IMR-90 (cell line): ENCODE results near the gene GDF10. TPM values are rescaled to one million over a fixed set of nuclear protein-coding genes. Genes with fewer than 3 reads are reported as not detected.

Experiments used
- ATAC-seq: fragments of 200-7000 bp; cut with Tn5 transposase; 2 replicates; pipeline ENCODE4 v1.9.1; 2020; ENCODE audit warnings: low read depth, mild to moderate bottlenecking, moderate library complexity
- BruUV-seq: library from RNA; stranded (reverse); fragments of 400-500 nt; replicated peaks from 2 replicates; lab custom pipeline; 2021; lab: Mats Ljungman, UMichigan
- CTCF ChIA-PET: fragments of 300-600 bp; formaldehyde crosslinking; extraction: SDS; loops from one replicate; lab custom pipeline; 2021; ENCODE audit warnings: antibody characterized with exemption; lab: Yijun Ruan, JAX
- POLR2A ChIA-PET: fragments of 300-600 bp; sonication (Branson Sonifier 250); formaldehyde crosslinking; loops from one replicate; lab custom pipeline; 2022; ENCODE audit warnings: antibody characterized with exemption; ENCODE audit not compliant: unreplicated experiment; lab: Charles Lee
- DNase-seq: peaks from one replicate; pipeline ENCODE4 v3.0.0; 2013
- H2AFZ ChIP-seq: replicated peaks from 2 replicates; pipeline ENCODE3; 2013; ENCODE audit warnings: low read length, mild to moderate bottlenecking; ENCODE audit not compliant: poor library complexity
- H2AK5ac ChIP-seq: 2 replicates; pipeline ENCODE4 v1.6.1; 2013; ENCODE audit warnings: low read depth, low read length, inconsistent platforms
- H2AK9ac ChIP-seq: replicated peaks from 2 replicates; pipeline ENCODE3; 2013; ENCODE audit warnings: mild to moderate bottlenecking, low read depth, low read length, moderate library complexity; ENCODE audit not compliant: poor library complexity
- H2BK120ac ChIP-seq: 2 replicates; pipeline ENCODE4 v1.6.1; 2013; ENCODE audit warnings: low read depth, low read length, inconsistent platforms
- H2BK15ac ChIP-seq: 3 replicates; pipeline ENCODE4 v1.6.1; 2013; ENCODE audit warnings: low read depth, low read length, inconsistent platforms
- H2BK20ac ChIP-seq: 2 replicates; pipeline ENCODE4 v1.6.1; 2013; ENCODE audit warnings: low read depth, mild to moderate bottlenecking, inconsistent platforms, low read length, moderate library complexity
- H2BK5ac ChIP-seq: 2 replicates; pipeline ENCODE4 v1.6.1; 2013; ENCODE audit warnings: mild to moderate bottlenecking, low read depth, low read length, inconsistent platforms; ENCODE audit not compliant: poor library complexity, severe bottlenecking
- H3K14ac ChIP-seq: replicated peaks from 2 replicates; pipeline ENCODE4 v1.6.1; 2013; ENCODE audit warnings: low read depth, low read length, inconsistent platforms
- H3K18ac ChIP-seq: 2 replicates; pipeline ENCODE4 v1.6.1; 2013; ENCODE audit warnings: low read depth, low read length, control low read depth
- H3K23ac ChIP-seq: 2 replicates; pipeline ENCODE4 v1.6.1; 2013; ENCODE audit warnings: low read depth, low read length, inconsistent platforms
- H3K27ac ChIP-seq: 2 replicates; pipeline ENCODE4 v1.5.1; 2013; ENCODE audit warnings: mild to moderate bottlenecking, control low read depth, low read length; ENCODE audit not compliant: insufficient read depth
- H3K27me3 ChIP-seq: 2 replicates; pipeline ENCODE4 v1.6.1; 2013; ENCODE audit warnings: low read length; ENCODE audit not compliant: control insufficient read depth, insufficient read depth
- H3K36me3 ChIP-seq: 2 replicates; pipeline ENCODE4 v1.6.1; 2013; ENCODE audit warnings: low read length, mixed read lengths; ENCODE audit not compliant: control insufficient read depth, insufficient read depth
- H3K4ac ChIP-seq: 2 replicates; pipeline ENCODE4 v1.6.1; 2013; ENCODE audit warnings: low read depth, low read length, inconsistent platforms
- H3K4me1 ChIP-seq: 2 replicates; pipeline ENCODE4 v1.6.1; 2013; ENCODE audit warnings: low read length, mixed read lengths; ENCODE audit not compliant: control insufficient read depth, insufficient read depth
- H3K4me2 ChIP-seq: 2 replicates; pipeline ENCODE4 v1.6.1; 2013; ENCODE audit warnings: low read depth, mild to moderate bottlenecking, control low read depth, low read length, moderate library complexity
- H3K4me3 ChIP-seq: 2 replicates; pipeline ENCODE4 v1.5.1; 2013; ENCODE audit warnings: low read depth, mild to moderate bottlenecking, control low read depth, low read length, moderate library complexity; ENCODE audit not compliant: insufficient read depth
- H3K56ac ChIP-seq: 2 replicates; pipeline ENCODE4 v1.6.1; 2013; ENCODE audit warnings: low read length, inconsistent platforms; ENCODE audit not compliant: insufficient read depth; ENCODE audit errors: extremely low read depth
- H3K79me1 ChIP-seq, 2 experiments: 2 replicates each; pipeline ENCODE4 v1.6.1; 2013; ENCODE audit warnings: low read length in 2 of 2, inconsistent platforms in 1 of 2, low read depth in 1 of 2
- H3K9ac ChIP-seq: 2 replicates; pipeline ENCODE4 v1.6.1; 2013; ENCODE audit warnings: low read depth, low read length, control low read depth
- H3K9me1 ChIP-seq: 2 replicates; pipeline ENCODE4 v1.6.1; 2013; ENCODE audit warnings: low read length, inconsistent platforms; ENCODE audit not compliant: insufficient read depth
- H3K9me3 ChIP-seq: 2 replicates; pipeline ENCODE4 v1.6.1; 2013; ENCODE audit warnings: low read length; ENCODE audit not compliant: control insufficient read depth, insufficient read depth
- H4K20me1 ChIP-seq: 2 replicates; pipeline ENCODE4 v1.6.1; 2013; ENCODE audit warnings: low read length, inconsistent platforms; ENCODE audit not compliant: insufficient read depth
- H4K5ac ChIP-seq: 2 replicates; pipeline ENCODE4 v1.6.1; 2013; ENCODE audit warnings: mild to moderate bottlenecking, low read depth, low read length, control low read depth
- H4K8ac ChIP-seq, 2 experiments: 2 replicates each; pipeline ENCODE4 v1.6.1; 2013; ENCODE audit warnings: low read depth in 2 of 2, low read length in 2 of 2, control low read depth in 1 of 2, inconsistent platforms in 1 of 2
- H4K91ac ChIP-seq: 2 replicates; pipeline ENCODE4 v1.6.1; 2013; ENCODE audit warnings: low read depth, low read length, inconsistent platforms; ENCODE audit not compliant: insufficient read depth
- BHLHE40 ChIP-seq: fragments of 150-350 bp; IDR thresholded peaks from 2 replicates; pipeline ENCODE4 v1.6.1; 2016; ENCODE audit warnings: mild to moderate bottlenecking, low read depth, low read length
- CEBPB ChIP-seq: IDR thresholded peaks from 2 replicates; pipeline ENCODE4 v1.6.1; 2012; ENCODE audit warnings: low read depth, low read length, improper control_type of control experiment
- CHD1 ChIP-seq: IDR thresholded peaks from 2 replicates; pipeline ENCODE4 v1.6.1; 2012; ENCODE audit warnings: low read depth, low read length, improper control_type of control experiment
- CTCF ChIP-seq: conservative IDR thresholded peaks from 2 replicates; pipeline ENCODE4 v1.5.1; 2012; ENCODE audit warnings: mild to moderate bottlenecking, low read depth, low read length, improper control_type of control experiment
- ELK1 ChIP-seq: fragments of 150-350 bp; IDR thresholded peaks from 2 replicates; pipeline ENCODE4 v1.6.1; 2016; ENCODE audit warnings: low read depth, mild to moderate bottlenecking, low read length, moderate library complexity, borderline replicate concordance
- FOS ChIP-seq: fragments of 150-350 bp; IDR thresholded peaks from 2 replicates; pipeline ENCODE4 v1.6.1; 2016; ENCODE audit warnings: low read depth, low read length
- MAFK ChIP-seq: IDR thresholded peaks from 2 replicates; pipeline ENCODE4 v1.6.1; 2012; ENCODE audit warnings: low read depth, low read length, improper control_type of control experiment
- MAZ ChIP-seq: IDR thresholded peaks from 2 replicates; pipeline ENCODE4 v1.6.1; 2012; ENCODE audit warnings: low read depth, mild to moderate bottlenecking, low read length, improper control_type of control experiment, moderate library complexity, borderline replicate concordance
- MXI1 ChIP-seq: IDR thresholded peaks from 2 replicates; pipeline ENCODE4 v1.6.1; 2012; ENCODE audit warnings: low read depth, mild to moderate bottlenecking, low read length, moderate library complexity, borderline replicate concordance
- NFE2L2 ChIP-seq: fragments of 150-350 bp; IDR thresholded peaks from 2 replicates; pipeline ENCODE4 v1.6.1; 2016; ENCODE audit warnings: low read depth, mild to moderate bottlenecking, low read length
- POLR2A ChIP-seq: IDR thresholded peaks from 2 replicates; pipeline ENCODE4 v1.6.1; 2012; ENCODE audit warnings: mild to moderate bottlenecking, low read depth, low read length
- RAD21 ChIP-seq: IDR thresholded peaks from 2 replicates; pipeline ENCODE4 v1.6.1; 2012; ENCODE audit warnings: low read length, improper control_type of control experiment
- RCOR1 ChIP-seq: IDR thresholded peaks from 2 replicates; pipeline ENCODE4 v1.6.1; 2012; ENCODE audit warnings: mild to moderate bottlenecking, low read length, improper control_type of control experiment; ENCODE audit not compliant: insufficient replicate concordance
- RFX5 ChIP-seq: IDR thresholded peaks from 2 replicates; pipeline ENCODE4 v1.8.0; 2012; ENCODE audit warnings: low read depth, mild to moderate bottlenecking, low read length, moderate library complexity
- SMC3 ChIP-seq: fragments of 150-350 bp; IDR thresholded peaks from 2 replicates; pipeline ENCODE4 v1.6.1; 2016; ENCODE audit warnings: low read depth, mild to moderate bottlenecking, antibody characterized with exemption, low read length, moderate library complexity
- USF2 ChIP-seq: fragments of 150-350 bp; IDR thresholded peaks from 2 replicates; pipeline ENCODE4 v1.6.1; 2017; ENCODE audit warnings: mild to moderate bottlenecking, antibody characterized with exemption, low read length, low read depth
- WGBS, 2 experiments: methylation state at CpG; one replicate each; pipeline versions ENCODE4 v1.1.5 to v1.1.7; 2013; ENCODE audit warnings: missing lambda C conversion rate in 2 of 2; ENCODE audit not compliant: insufficient read length in 1 of 2; ENCODE audit errors: extremely low coverage in 2 of 2; 5-methylcytosine and 5-hydroxymethylcytosine counted together
- dilution Hi-C: fragments of 300-500 bp; cut with HindIII; formaldehyde crosslinking; loops from one replicate; pipeline ENCODE4 v1.14.3; 2018; ENCODE audit warnings: low sequenced_read_pairs; ENCODE audit not compliant: unreplicated experiment
- in situ Hi-C: fragments of 300-500 bp; cut with MboI; formaldehyde crosslinking; loops from 3 replicates; pipeline ENCODE4 v1.14.3; 2019; ENCODE audit warnings: low sequenced_read_pairs, inconsistent platforms, mixed read lengths
- intact Hi-C: fragments of 100-400 bp; cut with micrococcal nuclease; formaldehyde crosslinking; loops from 2 replicates; pipeline ENCODE4 v1.10.0; 2022
- polyA plus RNA-seq, 3 experiments: library from polyadenylated mRNA; depleted of rRNA; stranded (reverse); fragments of >200 nt; gene quantifications; 2 replicates each; pipeline ENCODE4 v1.2.3, GENCODE V29; 2012; ENCODE audit warnings: low replicate concordance in 1 of 3
- total RNA-seq: library from RNA; depleted of rRNA; stranded (reverse); fragments of >200 nt; gene quantifications from 2 replicates; pipeline ENCODE4 v1.2.3, GENCODE V29; 2012

Gene GDF10
- total and polyA plus RNA-seq, 2 of the 4 experiments (the other 2 are of a cell fraction), result 0.34 TPM; not detected in 1

- Histone ChIP-seq H3K36me3 (no peaks in the 10 kb centered on the region), H3K4me1 (peaks cover 3% of the 10 kb centered on the region; the same call in 1 of the 2 replicates), H3K4ac (no peak overlapping the region), H3K14ac (no peak overlapping the region), H3K4me3 (no peak overlapping the region), H4K91ac (no peak overlapping the region), H3K56ac (no peak overlapping the region), H3K4me2 (no peak overlapping the region), H4K8ac (no peak overlapping the region), H3K27ac (no peak overlapping the region), H3K9me1 (no peaks in the 10 kb centered on the region; the same call in 1 of the 2 replicates), H2AFZ (no peak overlapping the region), H3K18ac (no peak overlapping the region), H2AK9ac (no peak overlapping the region), H2BK5ac (no peak overlapping the region), H3K9ac (no peak overlapping the region), H4K20me1 (no peaks in the 10 kb centered on the region), H2AK5ac (no peak overlapping the region), H2BK15ac (no peak overlapping the region), H2BK120ac (no peak overlapping the region), H3K9me3 (no peaks in the 10 kb centered on the region; the same call in 1 of the 2 replicates), H4K5ac (no peak overlapping the region), H3K23ac (no peak overlapping the region), H2BK20ac (no peak overlapping the region), H3K79me1 (no peaks in the 10 kb centered on the region), H3K27me3 (peaks cover 14% of the 10 kb centered on the region)
- in situ Hi-C loops, result no loop called here
- dilution Hi-C loops, result no loop called here
- TF ChIP-seq ELK1, result no peak
- no peak for TF ChIP-seq CHD1
- no peak for TF ChIP-seq CEBPB
- no peak for TF ChIP-seq SMC3
- no peak for TF ChIP-seq MAFK
- TF ChIP-seq NFE2L2, result no peak
- TF ChIP-seq POLR2A, result no peak
- no peak for TF ChIP-seq FOS
- no peak for TF ChIP-seq CTCF
- no peak for TF ChIP-seq RAD21
- TF ChIP-seq USF2, result no peak
- no peak for TF ChIP-seq RFX5
- no peak for TF ChIP-seq MAZ
- TF ChIP-seq MXI1, result no peak
- no peak for TF ChIP-seq RCOR1
- TF ChIP-seq BHLHE40, result no peak
- no peak for DNase-seq
- CTCF ChIA-PET, result no interaction called here
- POLR2A ChIA-PET, result no interaction called here
- no TSS peak for BruUV-seq
- no peak for ATAC-seq
- no CpG with 5 or more reads among the region's 3 CpGs for WGBS, 2 experiments
- intact Hi-C loops, result no loop called here
Observed at GRCh38 chr10:47258921-47259320, 41.1 kb upstream of the GDF10 start.
